Spinal cord (tissue), 10 donors: Measurements from ENCODE around the gene SLC22A14. TPM values are rescaled to one million over a fixed set of nuclear protein-coding genes. Genes with fewer than 3 reads are reported as not detected.

Source experiments
- DNase-seq, 6 donors: peaks; one replicate each; pipeline versions ENCODE4 v3.0.0 to v3.0.0-alpha.2; 2013 to 2015; ENCODE audit warnings: low spot score in 6 of 6, low read depth in 4 of 6
- H3K27ac ChIP-seq: one replicate; pipeline ENCODE4 v1.5.1; 2013; ENCODE audit warnings: low read depth, low read length, control low read depth
- H3K27me3 ChIP-seq: one replicate; pipeline ENCODE4 v1.6.1; 2013; ENCODE audit warnings: low read length; ENCODE audit not compliant: control insufficient read depth, insufficient read depth
- H3K36me3 ChIP-seq: one replicate; pipeline ENCODE4 v1.6.1; 2013; ENCODE audit warnings: low read length; ENCODE audit not compliant: control insufficient read depth, insufficient read depth
- H3K4me1 ChIP-seq: one replicate; pipeline ENCODE4 v1.6.1; 2013; ENCODE audit warnings: low read length; ENCODE audit not compliant: control insufficient read depth, insufficient read depth
- H3K4me3 ChIP-seq: one replicate; pipeline ENCODE4 v1.5.1; 2013; ENCODE audit warnings: low read depth, low read length, control low read depth
- H3K9me3 ChIP-seq: one replicate; pipeline ENCODE4 v1.6.1; 2013; ENCODE audit warnings: low read length; ENCODE audit not compliant: control insufficient read depth, insufficient read depth
- WGBS: methylation state at CpG from one replicate; pipeline ENCODE4 v1.1.5; 2013; ENCODE audit warnings: missing lambda C conversion rate; ENCODE audit not compliant: insufficient coverage; 5-methylcytosine and 5-hydroxymethylcytosine counted together
- polyA plus RNA-seq, 2 donors: library from polyadenylated mRNA; unstranded; fragments of 120-200 nt; gene quantifications; one replicate each; pipeline ENCODE4 v1.2.1, GENCODE V29; 2013; ENCODE audit not compliant: insufficient read length in 2 of 2
- total RNA-seq, 2 donors: library from RNA; depleted of rRNA in 1 of 2; stranded (reverse); fragments of 120-200 nt in 1 of 2; fragments of >200 nt in 1 of 2; gene quantifications; one replicate each; pipeline versions ENCODE4 v1.2.3 to v1.2.4, GENCODE V29; 2013 to 2014
- donor health status: healthy.

The SLC22A14 gene
- total and polyA plus RNA-seq, 4 donors = 0.10 to 0.75 (median 0.30) TPM

- no peaks in the 10 kb centered on the region for H3K36me3 ChIP-seq
- no peaks in the 10 kb centered on the region for H3K9me3 ChIP-seq
- H3K4me1 ChIP-seq = no peaks in the 10 kb centered on the region
- no peak overlapping the region for H3K27ac ChIP-seq
- no peak overlapping the region for H3K4me3 ChIP-seq
- H3K27me3 ChIP-seq = no peaks in the 10 kb centered on the region
- DNase-seq = no peak
- 86% methylated on average over 5 of the region's 6 CpGs for WGBS
Measured at GRCh38 chr3:38335263-38335662, 53.2 kb downstream of the SLC22A14 start.

- H3K9me3 ChIP-seq = peaks cover 2% of the 10 kb centered on the region
- no peaks in the 10 kb centered on the region for H3K4me1 ChIP-seq
- no CpG with 5 or more reads among the region's 2 CpGs for WGBS
- no peak overlapping the region for H3K4me3 ChIP-seq
- no peaks in the 10 kb centered on the region for H3K36me3 ChIP-seq
- H3K27me3 ChIP-seq = no peaks in the 10 kb centered on the region
- H3K27ac ChIP-seq = no peak overlapping the region
- DNase-seq = no peak
Measured at GRCh38 chr3:38337703-38338102, 55.6 kb downstream of the SLC22A14 start.

- WGBS = 83% methylated on average over 1 of the region's 3 CpGs
- Histone ChIP-seq H3K27me3 (no peaks in the 10 kb centered on the region), H3K36me3 (no peaks in the 10 kb centered on the region), H3K4me1 (peaks cover 17% of the 10 kb centered on the region), H3K27ac (no peak overlapping the region), H3K9me3 (peaks cover 2% of the 10 kb centered on the region), H3K4me3 (no peak overlapping the region)
- peak in 2 of 6 donors; percentile 16 to 25 for DNase-seq
Measured at GRCh38 chr3:38343797-38344594, 61.9 kb downstream of the SLC22A14 start.

- peaks cover under 1% of the 10 kb centered on the region for H3K9me3 ChIP-seq
- no peaks in the 10 kb centered on the region for H3K36me3 ChIP-seq
- no peak overlapping the region for H3K4me3 ChIP-seq
- DNase-seq = no peak
- no peaks in the 10 kb centered on the region for H3K27me3 ChIP-seq
- H3K4me1 ChIP-seq = peaks cover 17% of the 10 kb centered on the region
- H3K27ac ChIP-seq = no peak overlapping the region
- WGBS = 5% methylated on average over 6 of the region's 10 CpGs
Measured at GRCh38 chr3:38345879-38346586, 63.9 kb downstream of the SLC22A14 start.

GRCh38 chr3:38346587-38347410 is 64.7 kb downstream of the SLC22A14 start, which contains the start of gene XYLB:
Gene XYLB, plus strand, starts transcription at chr3:38346785. Its CDS starts 84 bp downstream, at chr3:38346869.
- WGBS = under 1% methylated on average over 85 of the region's 85 CpGs
- Histone ChIP-seq H3K36me3 (no peaks in the 10 kb centered on the region), H3K27me3 (no peaks in the 10 kb centered on the region), H3K9me3 (no peaks in the 10 kb centered on the region), H3K4me3 (peak within 1 kb of the TSS; percentile 50), H3K27ac (no peak within 1 kb of the TSS), H3K4me1 (peaks cover 17% of the 10 kb centered on the region)
- peak; percentile 31 to 90 (median 59) for DNase-seq

DNA sequence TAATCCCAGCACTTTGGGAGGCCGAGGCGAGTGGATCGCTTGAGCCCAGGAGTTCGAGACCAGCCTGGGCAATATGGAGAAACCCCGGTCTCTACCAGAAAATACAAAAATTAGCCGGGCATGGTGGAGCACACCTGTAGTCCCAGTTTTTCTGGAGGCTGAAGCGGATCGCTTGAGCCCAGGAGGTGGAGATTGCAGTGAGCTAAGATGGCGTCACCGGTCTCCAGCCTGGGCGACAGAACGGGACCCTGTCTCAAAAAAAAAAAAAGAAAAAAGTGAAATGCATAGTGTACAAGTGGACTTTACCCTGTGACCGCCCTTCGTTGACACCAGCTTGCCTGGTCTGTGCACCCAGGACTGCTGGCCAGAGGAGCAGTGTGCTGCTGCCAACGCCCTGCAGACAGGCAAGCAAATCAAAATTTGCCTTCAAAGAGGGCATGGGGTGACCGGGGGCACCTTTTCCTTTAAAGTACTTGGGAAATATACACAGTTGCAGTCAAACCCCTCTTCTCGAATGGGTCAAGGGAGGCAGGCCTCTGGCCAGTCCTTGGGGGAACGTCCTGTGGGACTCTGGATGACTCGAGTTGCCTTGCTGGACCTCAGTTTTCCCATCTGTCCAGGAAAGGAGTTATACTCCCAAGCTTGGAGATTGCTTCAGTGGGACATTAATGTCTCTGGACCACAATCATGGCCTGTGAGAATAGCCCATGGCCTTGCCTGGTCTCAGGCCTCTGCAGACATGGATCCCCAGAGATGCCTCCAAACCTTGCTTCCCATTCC is 65.5 kb downstream of the SLC22A14 start:
- no peak overlapping the region for H3K27ac ChIP-seq
- no peaks in the 10 kb centered on the region for H3K27me3 ChIP-seq
- H3K4me1 ChIP-seq = peaks cover 17% of the 10 kb centered on the region
- H3K4me3 ChIP-seq = peak overlapping the region; percentile 50
- WGBS = 85% methylated on average over 19 of the region's 19 CpGs
- no peak for DNase-seq
- no peaks in the 10 kb centered on the region for H3K36me3 ChIP-seq
- H3K9me3 ChIP-seq = no peaks in the 10 kb centered on the region

DNA sequence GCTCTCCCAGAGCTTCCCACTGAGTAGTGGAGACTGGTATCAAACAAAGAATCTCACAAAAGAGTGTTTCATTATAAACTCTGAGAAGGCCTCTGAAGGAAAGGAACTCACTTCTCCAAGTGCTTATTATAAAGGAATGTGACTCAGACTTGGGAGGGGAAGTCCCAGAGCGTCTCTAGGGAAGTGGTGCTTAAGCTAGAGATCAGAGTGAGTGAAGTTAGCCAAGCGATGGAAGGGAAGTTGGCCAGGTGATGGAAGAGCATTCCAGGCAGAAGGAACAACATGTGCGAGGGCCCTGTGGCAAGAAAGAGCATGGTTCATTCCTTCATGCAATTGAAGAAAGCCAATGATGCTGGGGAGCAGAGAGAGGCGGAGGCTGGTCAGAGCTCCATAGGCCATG is 66.8 kb downstream of the SLC22A14 start:
- no peak overlapping the region for H3K27ac ChIP-seq
- no peaks in the 10 kb centered on the region for H3K36me3 ChIP-seq
- H3K4me3 ChIP-seq = no peak overlapping the region
- DNase-seq = no peak
- no peaks in the 10 kb centered on the region for H3K9me3 ChIP-seq
- no peaks in the 10 kb centered on the region for H3K27me3 ChIP-seq
- WGBS = 91% methylated on average over 4 of the region's 4 CpGs
- peaks cover 17% of the 10 kb centered on the region for H3K4me1 ChIP-seq

GRCh38 chr3:38349684-38350359 is 67.7 kb downstream of the SLC22A14 start:
- Histone ChIP-seq H3K27ac (no peak overlapping the region), H3K4me3 (no peak overlapping the region), H3K9me3 (no peaks in the 10 kb centered on the region), H3K27me3 (no peaks in the 10 kb centered on the region), H3K4me1 (peaks cover 17% of the 10 kb centered on the region), H3K36me3 (no peaks in the 10 kb centered on the region)
- no peak for DNase-seq
- 93% methylated on average over 4 of the region's 8 CpGs for WGBS
